AG04450 (cell line): Measurements from ENCODE around the gene ROBO1. TPM values are rescaled to one million over a fixed set of nuclear protein-coding genes. Genes with fewer than 3 reads are reported as not detected.

ENCODE experiments used
- CTCF ChIA-PET: fragments of 300-600, 350-600 bp; formaldehyde crosslinking; extraction: SDS; loops from one replicate; lab custom pipeline; 2022; ENCODE audit warnings: antibody characterized with exemption, inconsistent platforms; lab: Charles Lee
- POLR2A ChIA-PET: fragments of 350-600 bp; formaldehyde crosslinking; extraction: SDS; loops from one replicate; lab custom pipeline; 2021; ENCODE audit warnings: antibody characterized with exemption, inconsistent platforms; lab: Yijun Ruan, JAX
- DNase-seq: peaks from one replicate; pipeline ENCODE4 v3.0.0-alpha.2; 2011; ENCODE audit warnings: low read depth, low spot score
- H3K27ac ChIP-seq: one replicate; pipeline ENCODE4 v1.5.1; 2012; ENCODE audit warnings: low read depth, low read length, control low read depth
- H3K27me3 ChIP-seq: one replicate; pipeline ENCODE4 v1.6.0; 2012; ENCODE audit warnings: low read length; ENCODE audit not compliant: control insufficient read depth, insufficient read depth
- H3K4me3 ChIP-seq: 2 replicates; pipeline ENCODE4 v1.5.1; 2011; ENCODE audit warnings: mild to moderate bottlenecking, low read depth, low read length, control low read depth
- H3K9me3 ChIP-seq: 2 replicates; pipeline ENCODE4 v1.5.1; 2012; ENCODE audit warnings: low read length; ENCODE audit not compliant: control insufficient read depth, insufficient read depth
- CTCF ChIP-seq: IDR thresholded peaks from 2 replicates; pipeline ENCODE4 v1.5.1; 2011; ENCODE audit warnings: low read depth, low read length, control low read depth, inconsistent platforms
- polyA plus RNA-seq: library from polyadenylated mRNA; depleted of rRNA; stranded (reverse); fragments of >200 nt; gene quantifications from 2 replicates; pipeline ENCODE4 v1.2.3, GENCODE V29; 2011

The ROBO1 gene
- polyA plus RNA-seq, 1 experiment, result 66.0 TPM

- Histone ChIP-seq H3K4me3 (no peak overlapping the region), H3K27ac (no peak overlapping the region), H3K9me3 (no peaks in the 10 kb centered on the region), H3K27me3 (no peaks in the 10 kb centered on the region)
- ChIA-PET POLR2A (no interaction called here), CTCF (interaction anchor here (0.9 kb wide), 1 partner anchor 87 kb away, joined by 3 read pairs; no protein-coding TSS in a partner anchor)
- no peak for DNase-seq
- TF ChIP-seq CTCF, result no peak
Measured at GRCh38 chr3:79264892-79265291, 502.9 kb downstream of the ROBO1 start.

DNA sequence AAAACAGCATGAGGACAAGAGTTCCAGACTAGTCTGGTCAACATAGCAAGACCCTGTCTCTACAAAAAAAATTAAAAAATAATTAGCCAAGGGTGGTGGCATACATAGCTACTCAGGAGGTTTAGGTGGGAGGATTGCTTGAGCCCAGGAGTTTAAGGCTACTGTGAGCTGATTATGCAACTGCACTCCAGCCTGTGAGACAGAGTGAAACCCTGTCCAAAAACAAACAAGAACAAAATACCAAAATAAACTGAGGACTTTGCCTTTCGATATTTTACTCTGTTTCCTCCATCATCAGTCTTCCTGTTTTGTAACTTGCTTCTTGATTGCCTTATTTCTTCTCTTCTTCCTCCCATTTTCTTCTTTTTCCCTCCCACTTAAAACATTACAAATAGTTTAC lies 504.4 kb downstream of the ROBO1 start:
- POLR2A ChIA-PET, result no interaction called here
- Histone ChIP-seq H3K4me3 (no peak overlapping the region), H3K9me3 (no peaks in the 10 kb centered on the region), H3K27me3 (no peaks in the 10 kb centered on the region), H3K27ac (no peak overlapping the region)
- no peak for TF ChIP-seq CTCF
- no peak for DNase-seq
- CTCF ChIA-PET, result interaction anchor here (1.2 to 2.4 kb wide), 2 partner anchors 99 to 177 kb away, joined by 4 to 6 read pairs; no protein-coding TSS in a partner anchor

GRCh38 chr3:79258479-79258878 lies 509.3 kb downstream of the ROBO1 start:
- H3K27ac ChIP-seq, result no peak overlapping the region
- CTCF ChIA-PET, result no interaction called here
- H3K27me3 ChIP-seq, result no peaks in the 10 kb centered on the region
- no peaks in the 10 kb centered on the region for H3K9me3 ChIP-seq
- DNase-seq, result no peak
- no peak for TF ChIP-seq CTCF
- H3K4me3 ChIP-seq, result no peak overlapping the region
- POLR2A ChIA-PET, result no interaction called here

DNA sequence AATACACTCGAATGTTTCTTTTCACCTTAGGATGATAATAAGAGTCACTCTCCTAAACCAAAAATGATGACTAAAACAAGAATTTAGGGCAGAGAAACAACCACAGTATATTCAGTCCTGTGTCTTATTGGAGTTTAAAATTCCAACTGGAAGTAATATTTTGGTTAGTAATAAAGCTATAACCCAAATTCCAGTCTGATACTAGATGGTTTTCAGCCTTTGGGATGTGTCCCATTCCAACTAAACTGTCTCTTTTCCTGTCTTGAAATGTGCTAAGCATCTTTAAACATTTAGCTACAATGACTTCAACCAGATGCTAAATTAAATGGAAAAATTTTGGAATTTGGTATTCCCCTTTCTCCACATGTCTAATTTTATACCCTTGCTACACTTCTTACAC lies 510.0 kb downstream of the ROBO1 start:
- Histone ChIP-seq H3K4me3 (no peak overlapping the region), H3K27ac (no peak overlapping the region), H3K9me3 (no peaks in the 10 kb centered on the region), H3K27me3 (no peaks in the 10 kb centered on the region)
- ChIA-PET CTCF (no interaction called here), POLR2A (no interaction called here)
- no peak for TF ChIP-seq CTCF
- DNase-seq, result no peak

- no peak overlapping the region for H3K4me3 ChIP-seq
- no peak for DNase-seq
- H3K27me3 ChIP-seq, result no peaks in the 10 kb centered on the region
- H3K9me3 ChIP-seq, result no peaks in the 10 kb centered on the region
- CTCF ChIA-PET, result no interaction called here
- TF ChIP-seq CTCF, result no peak
- no peak overlapping the region for H3K27ac ChIP-seq
- POLR2A ChIA-PET, result no interaction called here
Measured at GRCh38 chr3:79255702-79256101, 512.1 kb downstream of the ROBO1 start.
